ENCODE data around the gene CGA.

GRCh38 chr6:87075168-87075567, 19.7 kb downstream of the CGA start:
- TF ChIP-seq CTCF (IDR thresholded peaks at IDR 0.05; ENCODE audit: low read depth, low read length, poor library complexity, severe bottlenecking), result no peak
- no peak for TF ChIP-seq EZH2phosphoT487 (IDR thresholded peaks at IDR 0.05; ENCODE audit: borderline replicate concordance, low read length)
